Measurements from ENCODE around the gene M1AP. TPM values are rescaled to one million over a fixed set of nuclear protein-coding genes. Genes with fewer than 3 reads are reported as not detected.

M1AP gene
- polyA plus RNA-seq, 1 donor (not counting 4 experiments of a cell fraction or from before 2014, with no cell fraction given) = 0.21 TPM

- no peak for TF ChIP-seq EZH2 (IDR thresholded peaks at IDR 0.05; ENCODE audit: low read length)
- TF ChIP-seq, protein P1, sequence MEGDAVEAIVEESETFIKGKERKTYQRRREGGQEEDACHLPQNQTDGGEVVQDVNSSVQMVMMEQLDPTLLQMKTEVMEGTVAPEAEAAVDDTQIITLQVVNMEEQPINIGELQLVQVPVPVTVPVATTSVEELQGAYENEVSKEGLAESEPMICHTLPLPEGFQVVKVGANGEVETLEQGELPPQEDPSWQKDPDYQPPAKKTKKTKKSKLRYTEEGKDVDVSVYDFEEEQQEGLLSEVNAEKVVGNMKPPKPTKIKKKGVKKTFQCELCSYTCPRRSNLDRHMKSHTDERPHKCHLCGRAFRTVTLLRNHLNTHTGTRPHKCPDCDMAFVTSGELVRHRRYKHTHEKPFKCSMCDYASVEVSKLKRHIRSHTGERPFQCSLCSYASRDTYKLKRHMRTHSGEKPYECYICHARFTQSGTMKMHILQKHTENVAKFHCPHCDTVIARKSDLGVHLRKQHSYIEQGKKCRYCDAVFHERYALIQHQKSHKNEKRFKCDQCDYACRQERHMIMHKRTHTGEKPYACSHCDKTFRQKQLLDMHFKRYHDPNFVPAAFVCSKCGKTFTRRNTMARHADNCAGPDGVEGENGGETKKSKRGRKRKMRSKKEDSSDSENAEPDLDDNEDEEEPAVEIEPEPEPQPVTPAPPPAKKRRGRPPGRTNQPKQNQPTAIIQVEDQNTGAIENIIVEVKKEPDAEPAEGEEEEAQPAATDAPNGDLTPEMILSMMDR (optimal IDR thresholded peaks at IDR 0.05 in 1 of 3, IDR thresholded peaks at IDR 0.05 in 1 of 3, conservative IDR thresholded peaks at IDR 0.05 in 1 of 3; ENCODE audit: extremely low read depth in 1 of 3, insufficient read depth in 2 of 3, low read length in 3 of 3) = peak in 2 of 3 experiments; percentile 7 to 31
- H2AFZ ChIP-seq (ENCODE audit: control insufficient read depth, low read length) = peak overlapping the region; percentile 50
- no peak overlapping the region for H3K27ac ChIP-seq (ENCODE audit: control insufficient read depth, insufficient read depth, low read length)
- H3K4me1 ChIP-seq (ENCODE audit: control insufficient read depth, extremely low read depth, insufficient read depth, low read length) = peaks cover 12% of the 10 kb centered on the region
- H4K20me1 ChIP-seq (ENCODE audit: control insufficient read depth, extremely low read depth, insufficient read depth, low read length) = no peaks in the 10 kb centered on the region
- peaks cover 4% of the 10 kb centered on the region for H3K9me1 ChIP-seq (ENCODE audit: control insufficient read depth, extremely low read depth, insufficient read depth, low read length)
- H3K9me3 ChIP-seq (ENCODE audit: control insufficient read depth, low read depth, low read length) = no peaks in the 10 kb centered on the region
- H3K79me2 ChIP-seq (ENCODE audit: control insufficient read depth, insufficient read depth, low read length) = no peaks in the 10 kb centered on the region
- no peak overlapping the region for H3K9ac ChIP-seq (ENCODE audit: control insufficient read depth, extremely low read depth, insufficient read depth, low read length)
- dilution Hi-C loops (cut with MboI; ENCODE audit: extremely low pct_ligation_motif_present, low sequenced_read_pairs) = no loop called here
- H3K27me3 ChIP-seq (ENCODE audit: control insufficient read depth, extremely low read depth, insufficient read depth, low read length) = no peaks in the 10 kb centered on the region
- peaks cover 5 to 13% of the 10 kb centered on the region in 2 experiments for H3K36me3 ChIP-seq (ENCODE audit: control insufficient read depth in 2 of 2, extremely low read depth in 1 of 2, insufficient read depth in 2 of 2, low read length in 2 of 2)
- peak overlapping the region; percentile 47 for H3K4me2 ChIP-seq (ENCODE audit: control insufficient read depth, extremely low read depth, insufficient read depth, low read depth, low read length)
- DNase-seq (ENCODE audit: low read depth, low spot score) (no peak), FAIRE-seq (no peak)
- no peak overlapping the region for H3K4me3 ChIP-seq (ENCODE audit: control insufficient read depth in 2 of 3, extremely low read depth in 1 of 3, insufficient read depth in 2 of 3, low read depth in 1 of 3, low read length in 3 of 3)
Observed at GRCh38 chr2:74536166-74536950, 111.8 kb downstream of the M1AP start.

DNA sequence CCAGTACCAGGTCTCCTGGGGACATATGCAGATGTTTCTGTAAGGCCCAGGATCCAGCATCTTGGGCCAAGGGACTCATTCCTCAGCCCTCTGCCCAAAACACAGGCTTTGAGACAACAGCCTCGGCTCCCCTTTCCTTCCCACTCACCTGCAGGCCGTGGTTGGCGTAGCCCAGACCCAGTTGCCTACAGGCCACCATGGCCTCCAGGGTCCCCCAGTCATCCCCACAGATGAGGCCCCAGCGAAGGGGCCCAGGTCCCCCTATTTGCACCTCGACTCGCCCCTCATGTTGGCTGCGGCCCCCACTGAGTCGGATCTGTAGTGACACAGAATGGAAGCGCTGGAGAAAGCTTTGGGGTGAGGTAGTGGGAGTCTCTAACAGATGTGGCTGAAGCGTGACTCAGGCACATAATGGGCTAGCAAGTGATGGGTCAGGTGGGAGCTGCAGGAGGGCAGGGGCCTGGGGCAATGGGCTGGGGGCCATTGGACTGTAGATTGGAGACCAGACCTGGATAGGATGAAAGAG, 112.6 kb downstream of the M1AP start:
- Histone ChIP-seq H2AFZ (ENCODE audit: control insufficient read depth, low read length) (no peak overlapping the region), H3K27ac (ENCODE audit: control insufficient read depth, insufficient read depth, low read length) (no peak overlapping the region), H3K9ac (ENCODE audit: control insufficient read depth, extremely low read depth, insufficient read depth, low read length) (no peak overlapping the region), H3K9me1 (ENCODE audit: control insufficient read depth, extremely low read depth, insufficient read depth, low read length) (peaks cover 4% of the 10 kb centered on the region), H3K4me1 (ENCODE audit: control insufficient read depth, extremely low read depth, insufficient read depth, low read length) (peaks cover 19% of the 10 kb centered on the region), H3K9me3 (ENCODE audit: control insufficient read depth, low read depth, low read length) (no peaks in the 10 kb centered on the region), H3K79me2 (ENCODE audit: control insufficient read depth, insufficient read depth, low read length) (peaks cover 4% of the 10 kb centered on the region), H4K20me1 (ENCODE audit: control insufficient read depth, extremely low read depth, insufficient read depth, low read length) (no peaks in the 10 kb centered on the region), H3K4me2 (ENCODE audit: control insufficient read depth, extremely low read depth, insufficient read depth, low read depth, low read length) (no peak overlapping the region), H3K4me3 (ENCODE audit: control insufficient read depth in 2 of 3, extremely low read depth in 1 of 3, insufficient read depth in 2 of 3, low read depth in 1 of 3, low read length in 3 of 3) (no peak overlapping the region), H3K27me3 (ENCODE audit: control insufficient read depth, extremely low read depth, insufficient read depth, low read length) (no peaks in the 10 kb centered on the region), H3K36me3 (ENCODE audit: control insufficient read depth in 2 of 2, extremely low read depth in 1 of 2, insufficient read depth in 2 of 2, low read length in 2 of 2) (peaks cover 5 to 13% of the 10 kb centered on the region in 2 experiments)
- no peak for TF ChIP-seq EZH2 (IDR thresholded peaks at IDR 0.05; ENCODE audit: low read length)
- TF ChIP-seq, protein P1 (optimal IDR thresholded peaks at IDR 0.05 in 1 of 3, IDR thresholded peaks at IDR 0.05 in 1 of 3, conservative IDR thresholded peaks at IDR 0.05 in 1 of 3; ENCODE audit: extremely low read depth in 1 of 3, insufficient read depth in 2 of 3, low read length in 3 of 3) = no peak
- dilution Hi-C loops (cut with MboI; ENCODE audit: extremely low pct_ligation_motif_present, low sequenced_read_pairs) = no loop called here
- FAIRE-seq (no peak), DNase-seq (ENCODE audit: low read depth, low spot score) (no peak)
